ENCODE data around the gene FNDC1.

Gene FNDC1

GRCh38 chr6:159311618-159312017 is 142.4 kb downstream of the FNDC1 start:
- DNase-seq: no peak

GRCh38 chr6:159312206-159312605 is 143.0 kb downstream of the FNDC1 start:
- DNase-seq: no peak

GRCh38 chr6:159313018-159313417 is 143.8 kb downstream of the FNDC1 start:
- DNase-seq: no peak

GRCh38 chr6:159315562-159315961 is 146.4 kb downstream of the FNDC1 start:
- no peak for DNase-seq

- no peak for DNase-seq
Observed at GRCh38 chr6:159317430-159317829, 148.2 kb downstream of the FNDC1 start.

- DNase-seq: no peak
Observed at GRCh38 chr6:159321267-159321666, 152.1 kb downstream of the FNDC1 start.

All from activated naive CD4-positive, alpha-beta T cell (primary cell).